HG02623 (cell line): ENCODE results near the gene GNL3.
A peak's percentile ranks its signal among the peaks of the same experiment; 100 is the strongest.

ENCODE experiments used
- ATAC-seq: cut with Tn5 transposase; IDR thresholded peaks from one replicate; pipeline ENCODE4 v1.9.1; 2021; ENCODE audit warnings: moderate library complexity; ENCODE audit not compliant: unreplicated experiment

Gene GNL3

GRCh38 chr3:52688266-52688665 is 2.4 kb downstream of the GNL3 start:
- ATAC-seq, result no peak

- ATAC-seq, result no peak
Measured at GRCh38 chr3:52689151-52689550, 3.3 kb downstream of the GNL3 start.

- ATAC-seq, result no peak
Measured at GRCh38 chr3:52690560-52690959, 4.7 kb downstream of the GNL3 start.

- no peak for ATAC-seq
Measured at GRCh38 chr3:52693071-52693470, 7.2 kb downstream of the GNL3 start.

- ATAC-seq, result no peak
Measured at GRCh38 chr3:52694528-52695189, 8.8 kb downstream of the GNL3 start.

GRCh38 chr3:52695798-52696671 is 10.2 kb downstream of the GNL3 start:
- ATAC-seq, result no peak

- ATAC-seq, result no peak
Measured at GRCh38 chr3:52696830-52697631, 11.2 kb downstream of the GNL3 start.

GRCh38 chr3:52697632-52697965 is 11.8 kb downstream of the GNL3 start:
- ATAC-seq, result no peak

GRCh38 chr3:52703341-52703740 is 17.5 kb downstream of the GNL3 start:
- ATAC-seq, result no peak

GRCh38 chr3:52704611-52705437 is 19.0 kb downstream of the GNL3 start:
- ATAC-seq, result no peak

- ATAC-seq, result no peak
Measured at GRCh38 chr3:52705438-52705687, 19.5 kb downstream of the GNL3 start.

- peak; percentile 65 for ATAC-seq
Measured at GRCh38 chr3:52705688-52706686, 20.2 kb downstream of the GNL3 start, which contains the start of the genes GLT8D1 and SPCS1. Gene GLT8D1 (minus strand): TSS chr3:52705791. CDS start chr3:52700460, 5,331 bp downstream. Gene SPCS1 (plus strand): TSS chr3:52706106. CDS start chr3:52706247, 141 bp downstream.

GRCh38 chr3:52707585-52707984 is 21.8 kb downstream of the GNL3 start:
- ATAC-seq, result no peak

- ATAC-seq, result no peak
Measured at GRCh38 chr3:52710512-52710911, 24.7 kb downstream of the GNL3 start.

GRCh38 chr3:52712291-52713212 is 26.7 kb downstream of the GNL3 start:
- no peak for ATAC-seq

- ATAC-seq, result no peak
Measured at GRCh38 chr3:52714335-52715302, 28.8 kb downstream of the GNL3 start.

GRCh38 chr3:52715714-52716305 is 30.0 kb downstream of the GNL3 start:
- ATAC-seq, result no peak
